ACHN (cell line): Measurements from ENCODE around the gene GPBP1.
A peak's percentile ranks its signal among the peaks of the same experiment; 100 is the strongest.
"Not testable (repeated sequence)": the region's sequence is repeated elsewhere in the genome, so short reads cannot be mapped to it uniquely, and the experiment has no call there.

Source experiments
- DNase-seq: peaks from one replicate; pipeline ENCODE4 v3.0.0-alpha.2; 2015
- in situ Hi-C: cut with HindIII; loops from 2 replicates; pipeline ENCODE4 v1.10.0; 2017; ENCODE audit warnings: low sequenced_read_pairs, low pct_ligation_motif_present, low pct_unique_long_range_greater_than_20kb

GPBP1 gene, protein sequence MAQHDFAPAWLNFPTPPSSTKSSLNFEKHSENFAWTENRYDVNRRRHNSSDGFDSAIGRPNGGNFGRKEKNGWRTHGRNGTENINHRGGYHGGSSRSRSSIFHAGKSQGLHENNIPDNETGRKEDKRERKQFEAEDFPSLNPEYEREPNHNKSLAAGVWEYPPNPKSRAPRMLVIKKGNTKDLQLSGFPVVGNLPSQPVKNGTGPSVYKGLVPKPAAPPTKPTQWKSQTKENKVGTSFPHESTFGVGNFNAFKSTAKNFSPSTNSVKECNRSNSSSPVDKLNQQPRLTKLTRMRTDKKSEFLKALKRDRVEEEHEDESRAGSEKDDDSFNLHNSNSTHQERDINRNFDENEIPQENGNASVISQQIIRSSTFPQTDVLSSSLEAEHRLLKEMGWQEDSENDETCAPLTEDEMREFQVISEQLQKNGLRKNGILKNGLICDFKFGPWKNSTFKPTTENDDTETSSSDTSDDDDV

DNA sequence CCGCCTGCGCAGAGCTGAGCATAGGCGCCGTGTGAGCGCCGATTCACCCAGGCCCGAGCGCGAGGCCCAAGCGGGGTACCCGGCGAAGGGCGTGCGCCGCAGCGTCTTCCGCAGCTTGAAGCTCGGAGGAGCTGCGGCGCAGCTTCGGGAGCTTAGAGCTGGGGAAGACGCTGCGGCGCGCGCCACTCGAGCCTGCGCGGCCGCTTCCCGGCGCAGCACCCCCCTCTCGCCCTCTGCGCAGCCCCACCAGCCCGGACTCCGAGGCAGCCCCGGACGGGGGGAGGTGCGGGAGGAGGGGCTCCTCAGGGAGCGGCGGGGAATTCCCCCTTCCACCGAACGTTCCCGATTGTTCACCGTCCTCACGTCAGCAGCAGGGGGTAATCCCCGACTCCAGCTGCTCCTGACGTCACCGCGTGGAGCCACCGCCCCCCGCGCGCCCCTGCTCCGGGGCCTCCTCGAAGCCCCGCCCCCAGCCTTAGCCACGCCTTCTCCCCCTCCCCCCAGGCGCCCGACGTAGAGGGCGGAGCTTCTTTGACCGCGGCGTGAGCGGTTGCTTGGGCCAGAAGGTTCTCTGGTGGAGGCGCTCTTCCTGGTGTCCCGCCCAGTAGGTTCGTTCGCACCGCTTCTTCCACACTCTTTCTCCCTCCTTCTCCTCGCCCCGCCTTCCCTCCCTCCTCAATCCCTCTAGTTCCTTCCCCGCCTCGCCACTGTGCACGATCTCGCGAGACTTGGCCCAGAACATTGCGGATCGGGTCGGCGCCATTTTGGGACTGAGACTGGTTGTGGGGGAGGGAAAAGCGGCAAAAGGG is at the start of gene GPBP1:
Gene GPBP1 (plus strand): TSS at position 741 of the 809 bp plus-strand sequence. CDS start 40,072 bp downstream, outside the sequence.
- peak; percentile 97 for DNase-seq
- in situ Hi-C loops = no loop called here

DNA sequence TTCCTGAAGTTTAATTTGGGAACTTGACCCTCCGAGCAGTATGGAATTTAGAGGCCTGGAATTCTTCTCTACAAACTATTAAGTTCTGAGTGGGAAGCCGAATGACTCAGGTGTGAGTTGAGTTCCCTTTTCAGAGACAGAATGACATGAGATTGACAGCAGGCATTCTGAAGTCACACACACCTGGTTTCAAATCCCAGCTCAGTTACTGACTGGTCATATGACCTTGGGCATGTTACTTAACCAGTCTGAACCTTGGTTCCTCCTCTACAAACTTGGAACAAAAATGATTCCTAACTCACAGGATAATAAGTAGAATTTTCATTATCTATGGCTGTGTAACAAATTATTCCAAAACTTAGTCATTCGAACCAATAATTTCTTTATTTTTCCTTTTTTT is 45.5 kb upstream of the GPBP1 start:
- in situ Hi-C loops = no loop called here
- no peak for DNase-seq

DNA sequence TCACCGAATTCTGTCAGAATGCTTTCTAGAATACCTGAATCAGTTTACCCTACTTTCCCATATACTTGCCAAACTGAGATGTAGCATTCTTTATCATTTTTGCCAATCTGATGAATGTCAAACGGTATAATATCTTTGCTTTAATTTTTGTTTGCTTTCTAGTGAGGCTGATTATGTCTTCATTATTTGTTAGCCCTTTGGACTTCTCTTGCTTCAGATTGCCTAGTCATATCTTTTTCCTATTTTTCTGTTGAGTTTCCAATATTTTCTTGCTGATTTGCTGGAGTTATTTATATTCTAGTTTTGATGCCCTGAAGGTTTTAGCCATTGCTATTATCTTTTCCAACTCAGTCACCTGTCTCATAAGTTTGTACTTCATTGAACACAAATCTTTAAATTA is 40.3 kb upstream of the GPBP1 start:
- no peak for DNase-seq
- in situ Hi-C loops = no loop called here

DNA sequence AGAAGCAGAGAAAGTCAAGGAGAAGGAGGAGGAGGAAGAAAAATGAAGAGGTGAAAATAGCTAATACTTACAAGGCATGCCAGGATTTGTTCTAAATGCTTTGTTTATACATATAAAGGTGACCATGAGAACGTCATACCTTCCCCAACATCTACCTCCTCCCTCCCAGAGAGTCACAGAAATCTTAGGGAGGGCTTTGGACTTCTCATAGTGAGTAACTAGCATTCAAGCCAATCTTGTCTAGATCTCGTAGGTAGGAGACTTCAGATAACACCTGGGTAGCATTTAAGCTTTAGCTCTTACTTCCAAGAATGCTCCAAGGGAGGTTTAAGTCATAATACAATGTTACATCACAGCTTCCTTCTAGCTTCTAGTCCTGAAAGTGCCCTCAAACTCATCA is 36.5 kb upstream of the GPBP1 start:
- DNase-seq = no peak
- in situ Hi-C loops = no loop called here

DNA sequence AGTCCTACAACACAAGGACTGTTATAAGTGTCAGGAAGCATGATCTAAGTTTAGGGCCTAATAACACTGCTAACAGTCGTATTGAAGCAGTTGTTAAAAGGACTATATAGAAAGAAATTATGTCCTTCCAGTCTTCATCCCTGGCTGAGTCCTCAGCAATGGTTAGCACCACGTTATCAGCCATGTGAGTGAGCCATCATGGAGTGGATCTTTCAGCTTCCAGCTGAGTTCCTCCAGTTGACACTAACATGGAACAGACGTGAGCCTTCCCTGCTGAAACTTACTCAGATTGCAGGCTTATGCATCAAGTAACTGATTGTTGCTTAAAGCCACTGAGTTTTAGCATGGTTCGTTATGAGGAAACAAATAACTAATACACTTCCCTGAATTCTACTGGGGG is 21.5 kb upstream of the GPBP1 start:
- no peak for DNase-seq
- in situ Hi-C loops = no loop called here

DNA sequence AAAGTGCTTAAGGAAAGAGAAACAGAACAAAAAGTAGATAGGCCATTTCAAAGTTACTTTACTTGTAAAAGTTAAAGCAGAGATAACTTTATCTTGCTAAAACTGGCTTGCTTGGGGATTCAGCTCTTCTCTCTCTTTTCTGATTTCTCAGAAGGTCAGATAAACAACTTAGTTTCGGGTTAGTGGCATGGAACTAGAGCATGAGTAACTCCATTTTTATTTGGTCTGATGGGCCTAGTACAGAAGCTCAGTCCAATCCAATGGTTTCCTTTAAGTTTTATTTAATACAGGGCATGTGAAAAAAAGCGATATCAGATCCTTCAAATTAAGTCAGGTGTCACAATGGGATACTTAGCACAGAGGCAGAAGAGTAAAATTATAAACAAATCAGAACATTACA is 18.8 kb upstream of the GPBP1 start:
- in situ Hi-C loops = no loop called here
- no peak for DNase-seq

DNA sequence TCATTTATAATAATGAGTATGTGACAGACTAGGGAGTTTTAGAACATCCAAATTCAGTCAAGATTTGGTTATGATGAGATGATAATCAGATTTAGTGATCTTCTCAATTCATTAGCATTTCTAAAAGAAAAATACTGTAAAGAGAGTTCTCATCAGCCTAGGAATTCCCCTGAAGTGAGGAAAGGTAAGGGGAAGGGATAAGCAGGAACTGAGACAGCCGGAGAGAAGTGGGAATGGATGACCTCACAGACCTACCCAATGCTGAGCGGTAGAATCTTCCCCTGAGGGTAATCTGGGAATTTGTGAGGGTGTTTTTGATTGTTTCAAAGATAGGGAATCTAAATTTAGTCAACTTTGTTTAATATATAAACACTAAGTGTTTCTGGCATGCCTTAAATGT is 16.7 kb upstream of the GPBP1 start:
- DNase-seq = no peak
- in situ Hi-C loops = no loop called here

DNA sequence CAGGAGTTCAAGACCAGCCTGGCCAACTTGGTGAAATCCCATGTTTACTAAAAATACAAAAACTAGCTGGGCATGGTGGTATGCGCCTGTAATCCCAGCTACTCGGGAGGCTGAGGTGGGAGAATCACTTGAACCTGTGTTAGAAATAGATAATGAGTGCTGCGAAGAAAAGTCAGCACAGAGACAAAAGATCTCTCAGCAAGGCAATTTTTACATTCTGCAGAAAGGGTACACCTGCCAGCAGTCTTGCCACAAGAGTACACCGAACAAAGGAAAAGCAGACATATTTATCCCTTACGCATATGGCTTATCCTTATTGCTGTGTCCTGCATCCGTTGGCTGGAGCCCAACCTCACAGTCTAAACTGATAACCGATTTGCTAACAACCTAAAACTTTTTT is 16.2 kb upstream of the GPBP1 start:
- no peak for DNase-seq
- in situ Hi-C loops = no loop called here

DNA sequence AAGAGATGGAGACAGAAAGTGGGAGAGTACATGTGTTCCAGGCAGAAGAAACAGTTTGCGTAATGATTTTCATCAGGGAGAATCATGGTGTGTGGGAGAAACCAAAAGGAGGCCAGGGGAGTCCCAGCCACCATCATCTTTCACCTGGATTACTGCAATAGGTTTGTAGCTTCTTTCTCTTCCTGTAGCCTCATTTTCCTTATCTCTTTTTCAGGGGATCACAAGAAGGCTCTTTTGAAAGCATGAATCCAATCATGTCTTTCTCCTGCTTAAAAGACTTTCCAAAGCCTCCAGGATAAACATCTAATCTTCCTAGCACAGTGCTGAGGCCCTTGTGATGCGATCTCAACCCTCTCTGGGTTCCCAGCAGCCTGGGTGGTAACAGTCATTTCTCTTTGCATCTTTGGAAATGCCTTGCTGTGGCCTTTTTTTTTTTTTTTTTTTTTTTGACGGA is 10.3 kb upstream of the GPBP1 start:
- in situ Hi-C loops = no loop called here

DNA sequence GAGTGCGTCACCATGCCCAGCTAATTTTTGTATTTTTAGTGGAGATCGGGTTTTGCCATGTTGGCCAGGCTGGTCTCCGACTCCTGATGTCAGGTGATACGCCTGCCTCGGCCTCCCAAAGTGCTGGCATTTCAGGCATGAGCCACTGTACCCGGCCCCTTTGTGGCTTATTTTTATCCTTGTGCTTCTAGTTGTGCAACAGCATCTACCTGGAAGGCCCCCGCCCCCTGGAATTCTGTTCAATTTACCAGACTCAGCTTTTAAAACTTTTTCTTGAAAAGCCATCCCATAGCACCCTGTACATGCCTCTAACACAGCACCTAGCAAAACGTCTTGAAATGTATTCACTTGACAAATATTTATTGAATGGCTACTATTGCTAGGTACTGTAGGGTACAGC is 9.7 kb upstream of the GPBP1 start:
- DNase-seq = no peak
- in situ Hi-C loops = no loop called here

More for the DNA sequence above, 10.3 kb upstream of the GPBP1 start:
- no peak for DNase-seq

DNA sequence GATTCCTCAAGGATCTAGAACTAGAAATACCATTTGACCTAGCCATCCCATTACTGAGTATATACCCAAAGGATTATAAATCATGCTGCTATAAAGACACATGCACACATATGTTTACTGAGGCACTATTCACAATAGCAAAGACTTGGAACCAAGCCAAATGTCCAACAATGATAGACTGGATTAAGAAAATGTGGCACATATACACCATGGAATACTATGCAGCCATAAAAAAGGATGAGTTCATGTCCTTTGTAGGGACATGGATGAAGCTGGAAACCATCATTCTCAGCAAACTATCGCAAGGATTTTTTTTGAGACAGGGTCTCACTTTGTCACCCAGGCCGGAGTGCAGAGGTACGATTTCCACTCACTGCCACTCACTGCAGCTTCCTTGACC is 8.7 kb upstream of the GPBP1 start:
- DNase-seq, in situ Hi-C loops: not testable (repeated sequence)

DNA sequence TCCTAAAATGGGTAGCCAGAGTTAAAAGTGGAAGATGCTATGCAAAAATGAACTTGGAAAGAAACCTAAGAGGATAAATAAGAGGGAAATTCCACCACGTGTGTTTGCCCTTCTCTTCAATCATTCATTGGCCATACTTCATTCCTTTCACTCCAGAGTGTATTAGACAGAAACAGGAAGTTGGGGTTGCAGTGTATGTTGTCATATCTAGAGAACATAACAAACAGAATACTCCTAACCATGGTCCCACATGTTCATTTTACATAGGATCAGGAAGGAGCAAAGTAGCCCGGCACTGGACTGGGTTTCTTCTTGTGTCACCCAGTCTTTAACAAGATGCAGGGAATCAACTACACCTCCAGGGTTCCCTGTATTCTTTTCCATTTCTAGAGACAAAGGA is 7.6 kb upstream of the GPBP1 start:
- in situ Hi-C loops = no loop called here
- DNase-seq = no peak

DNA sequence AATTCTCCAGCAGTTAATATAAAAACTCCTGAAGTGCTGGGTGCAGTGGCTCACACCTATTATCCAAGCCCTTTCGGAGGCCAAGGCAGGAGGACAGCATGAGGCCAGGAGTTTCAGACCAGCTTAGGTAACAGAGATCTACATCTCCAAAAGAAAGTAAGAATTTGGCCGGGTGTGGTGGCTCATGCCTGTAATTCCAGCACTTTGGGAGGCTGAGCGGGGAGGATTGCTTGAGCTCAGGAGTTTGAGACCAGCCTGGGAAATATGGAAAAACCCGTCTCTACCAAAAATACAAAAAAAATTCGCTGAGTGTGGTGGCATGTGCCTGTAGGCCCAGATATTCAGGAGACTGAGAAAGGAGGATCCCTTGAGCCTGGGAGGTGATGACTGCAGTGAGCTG is 6.7 kb upstream of the GPBP1 start:
- in situ Hi-C loops = no loop called here

DNA sequence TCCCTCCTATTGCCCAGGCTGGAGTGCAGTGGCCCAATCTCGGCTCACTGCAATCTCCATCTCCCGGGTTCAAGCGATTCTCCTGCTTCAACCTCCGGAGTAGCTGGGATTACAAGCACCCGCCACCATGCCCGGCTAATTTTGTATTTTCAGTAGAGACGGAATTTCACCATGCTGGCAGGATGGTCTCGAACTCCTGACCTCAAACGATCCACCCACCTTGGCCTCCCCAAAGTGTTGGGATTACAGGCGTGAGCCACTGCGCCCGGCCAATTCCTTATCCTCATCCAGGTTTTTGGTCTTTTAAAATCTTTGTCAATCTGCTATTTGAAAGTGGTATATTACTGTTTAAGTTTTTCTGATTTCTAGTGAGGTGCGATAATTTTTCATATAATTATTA is 3.7 kb upstream of the GPBP1 start:
- DNase-seq, in situ Hi-C loops: not testable (repeated sequence)

More for the DNA sequence above, 6.7 kb upstream of the GPBP1 start:
- DNase-seq = no peak

DNA sequence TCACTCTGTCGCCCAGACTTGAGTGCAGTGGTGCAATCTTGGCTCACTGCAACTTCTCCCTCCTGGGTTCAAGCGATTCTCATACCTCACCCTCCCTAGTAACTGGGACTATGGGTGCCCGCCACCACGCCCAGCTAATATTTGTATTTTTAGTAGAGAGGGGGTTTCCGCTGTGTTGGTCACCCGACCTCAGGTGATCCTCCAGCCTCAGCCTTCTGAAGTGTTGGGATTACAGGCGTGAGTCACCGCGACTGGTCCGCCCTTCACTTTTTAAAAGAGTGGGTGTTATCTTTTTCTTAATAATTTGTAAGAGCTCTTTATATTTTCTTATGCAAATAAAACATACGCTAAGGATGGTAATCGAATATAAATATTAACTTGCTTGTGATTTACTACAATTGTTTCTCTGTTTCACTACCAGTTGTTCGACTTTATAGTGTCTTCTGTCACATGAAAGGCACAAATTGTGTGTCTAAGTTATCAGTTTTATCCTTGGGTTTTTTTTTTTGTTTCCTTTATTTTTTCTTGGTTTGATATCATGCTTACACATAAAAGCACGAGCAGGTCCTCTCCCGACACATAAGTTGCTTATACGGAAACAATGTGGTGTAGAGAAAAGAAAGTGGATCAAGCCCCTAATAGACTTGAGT is 1.9 kb upstream of the GPBP1 start:
- in situ Hi-C loops = no loop called here
- DNase-seq = peak; percentile 1

DNA sequence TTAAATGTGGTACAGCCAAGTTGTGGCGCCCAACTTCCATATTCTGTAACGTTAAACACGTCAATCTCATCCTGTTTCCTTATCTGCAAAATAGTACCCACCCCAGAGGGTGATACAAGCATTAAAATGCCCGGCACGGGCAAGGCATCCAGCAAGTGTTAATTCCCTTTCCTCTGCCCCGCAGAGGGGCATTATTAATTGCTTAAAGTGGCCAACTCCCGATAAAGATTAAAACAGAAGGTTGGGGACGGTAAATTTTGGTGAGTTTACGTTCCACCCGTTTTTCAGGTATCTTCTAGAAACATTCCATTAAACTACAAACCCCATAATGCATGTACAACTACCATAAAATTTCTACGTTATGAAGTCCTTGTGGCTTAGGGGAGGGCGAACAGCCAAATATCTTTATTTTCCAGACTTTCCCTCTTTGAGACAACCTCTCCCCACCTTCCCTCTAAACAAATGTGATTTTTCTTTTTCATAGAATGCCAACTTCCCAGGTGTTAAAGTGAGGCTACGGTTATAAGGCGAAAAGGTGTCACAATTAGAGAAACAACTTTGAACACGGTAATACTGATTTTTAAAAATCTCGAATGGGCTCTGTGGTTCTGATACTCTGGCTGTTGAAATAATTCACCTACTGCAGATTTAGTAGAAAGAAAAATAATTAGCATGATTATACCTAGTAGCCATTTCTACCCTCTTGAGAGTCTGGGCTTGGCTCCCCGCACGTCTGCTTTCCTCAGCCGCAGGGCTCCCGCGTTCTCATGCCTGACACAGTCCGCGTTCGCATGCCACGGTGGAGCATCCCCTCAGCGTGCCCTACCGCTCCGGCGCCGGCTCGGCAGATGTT is 1.2 kb upstream of the GPBP1 start:
- peak; percentile 12 for DNase-seq
- in situ Hi-C loops = no loop called here

DNA sequence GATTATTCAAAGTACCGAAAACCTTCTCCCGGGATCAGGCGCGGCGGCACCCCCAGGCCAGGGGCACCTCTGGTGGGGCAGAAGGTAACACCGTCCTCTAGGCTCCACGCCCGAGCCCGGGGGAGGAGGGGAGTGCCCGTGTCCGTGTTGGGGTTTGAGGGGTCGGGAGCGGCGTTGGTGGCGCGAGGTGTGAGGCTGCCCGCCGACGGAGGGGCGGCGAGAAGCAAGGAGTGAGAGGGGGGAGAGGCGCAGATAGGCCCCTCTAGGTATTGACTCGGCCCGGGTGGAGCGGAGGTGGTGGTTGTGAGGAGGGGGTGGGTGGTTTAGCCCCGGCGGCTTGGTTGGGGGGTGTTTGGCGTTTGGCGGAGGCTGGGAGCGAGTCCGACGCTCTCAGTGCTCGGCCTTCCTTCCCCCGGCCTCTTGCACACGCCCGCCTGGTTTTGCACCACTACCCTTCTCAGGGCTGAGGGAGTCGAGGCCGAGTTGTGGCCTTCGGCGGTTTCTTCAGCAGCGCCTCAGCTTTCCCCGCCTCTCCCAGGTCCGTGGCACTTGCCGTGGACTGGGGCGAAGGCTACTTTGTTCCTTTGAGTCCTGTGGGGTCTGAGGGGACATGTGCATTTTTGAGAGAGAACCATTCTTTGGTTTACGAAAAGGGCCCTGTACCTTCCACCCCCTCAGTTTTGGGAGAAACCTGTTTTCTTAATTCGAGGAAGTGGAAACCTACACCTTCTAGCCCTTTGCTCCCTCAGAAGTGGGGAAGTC is 450 bp downstream of the GPBP1 start:
- in situ Hi-C loops = no loop called here

More for the DNA sequence above, 450 bp downstream of the GPBP1 start:
- DNase-seq = peak; percentile 48
